BJ (cell line): ENCODE data around the gene TXNDC12. TPM values are rescaled to one million over a fixed set of nuclear protein-coding genes. Genes with fewer than 3 reads are reported as not detected.

Experiments
- CTCF ChIA-PET: fragments of 350-600 bp; formaldehyde crosslinking; extraction: SDS; loops from one replicate; lab custom pipeline; 2021; ENCODE audit warnings: antibody characterized with exemption, inconsistent platforms; lab: Yijun Ruan, JAX
- POLR2A ChIA-PET: fragments of 300-600 bp; sonication (Branson Sonifier 250); formaldehyde crosslinking; extraction: SDS; loops from one replicate; lab custom pipeline; 2021; ENCODE audit warnings: antibody characterized with exemption; lab: Charles Lee
- DNase-seq: peaks from one replicate; pipeline ENCODE4 v3.0.0-alpha.2; 2011; ENCODE audit warnings: low read depth
- H3K27me3 ChIP-seq: 2 replicates; pipeline ENCODE4 v1.6.0; 2011; ENCODE audit warnings: low read length; ENCODE audit not compliant: control insufficient read depth, insufficient read depth
- H3K36me3 ChIP-seq: 2 replicates; pipeline ENCODE4 v1.5.1; 2011; ENCODE audit warnings: low read length; ENCODE audit not compliant: control insufficient read depth, insufficient read depth
- H3K4me3 ChIP-seq: 2 replicates; pipeline ENCODE4 v1.5.1; 2011; ENCODE audit warnings: low read depth, mild to moderate bottlenecking, control low read depth, low read length
- CTCF ChIP-seq: IDR thresholded peaks from 2 replicates; pipeline ENCODE4 v1.5.1; 2011; ENCODE audit warnings: low read depth, mild to moderate bottlenecking, control low read depth, inconsistent platforms, low read length, moderate library complexity; ENCODE audit not compliant: insufficient read depth
- polyA plus RNA-seq: library from polyadenylated mRNA; depleted of rRNA; stranded (reverse); fragments of >200 nt; gene quantifications from 2 replicates; pipeline ENCODE4 v1.2.3, GENCODE V29; 2011

The TXNDC12 gene
- polyA plus RNA-seq, 1 experiment: 53.9 TPM

GRCh38 chr1:51989582-51990477 is 65.2 kb downstream of the TXNDC12 start:
- 0 out of 2 replicates have a peak, but pooled peaks cover 1% of the 10 kb centered on the region for H3K27me3 ChIP-seq
- ChIA-PET CTCF (interaction anchor here (0.9 to 1.8 kb wide), 2 partner anchors 12 to 93 kb away, joined by 3 to 5 read pairs; no protein-coding TSS in a partner anchor), POLR2A (no interaction called here)
- no peak for DNase-seq
- no peak for TF ChIP-seq CTCF
- no peaks in the 10 kb centered on the region for H3K36me3 ChIP-seq
- peak overlapping the region; percentile 87 for H3K4me3 ChIP-seq

GRCh38 chr1:51988254-51988653 is 66.7 kb downstream of the TXNDC12 start:
- no peak for TF ChIP-seq CTCF
- no peak overlapping the region for H3K4me3 ChIP-seq
- ChIA-PET CTCF (interaction anchor here (1.2 to 3.0 kb wide), 4 partner anchors 9 to 92 kb away, joined by 3 to 12 read pairs (median 3); no protein-coding TSS in a partner anchor), POLR2A (no interaction called here)
- H3K27me3 ChIP-seq: 0 out of 2 replicates have a peak, but pooled peaks cover 1% of the 10 kb centered on the region
- H3K36me3 ChIP-seq: no peaks in the 10 kb centered on the region
- DNase-seq: no peak

GRCh38 chr1:51986718-51987117 is 68.3 kb downstream of the TXNDC12 start:
- H3K27me3 ChIP-seq: no peaks in the 10 kb centered on the region
- DNase-seq: no peak
- POLR2A ChIA-PET: no interaction called here
- CTCF ChIA-PET: interaction anchor here (0.8 to 3.0 kb wide), 3 partner anchors 11 to 90 kb away, joined by 3 to 12 read pairs (median 3); no protein-coding TSS in a partner anchor
- H3K4me3 ChIP-seq: no peak overlapping the region
- H3K36me3 ChIP-seq: 0 out of 2 replicates have a peak, but pooled peaks cover 1% of the 10 kb centered on the region
- no peak for TF ChIP-seq CTCF

GRCh38 chr1:51982161-51982560 is 72.8 kb downstream of the TXNDC12 start:
- Histone ChIP-seq H3K36me3 (peaks cover 1% of the 10 kb centered on the region), H3K27me3 (no peaks in the 10 kb centered on the region), H3K4me3 (no peak overlapping the region)
- no peak for DNase-seq
- POLR2A ChIA-PET: no interaction called here
- CTCF ChIA-PET: no interaction called here
- TF ChIP-seq CTCF: no peak

GRCh38 chr1:51981555-51981954 is 73.4 kb downstream of the TXNDC12 start:
- CTCF ChIA-PET: interaction anchor here (1.0 kb wide), 1 partner anchor 14 kb away, joined by 4 read pairs; no protein-coding TSS in a partner anchor
- POLR2A ChIA-PET: no interaction called here
- H3K4me3 ChIP-seq: no peak overlapping the region
- no peak for TF ChIP-seq CTCF
- no peaks in the 10 kb centered on the region for H3K27me3 ChIP-seq
- peaks cover 7% of the 10 kb centered on the region for H3K36me3 ChIP-seq
- no peak for DNase-seq
